ENCODE results near the gene DMAC2.

- TF ChIP-seq CTCF (IDR thresholded peaks at IDR 0.05; ENCODE audit: low read length) (no peak), EZH2 (IDR thresholded peaks at IDR 0.05; ENCODE audit: borderline replicate concordance, low read length) (no peak)
Measured at GRCh38 chr19:41405776-41406175, 33.9 kb downstream of the DMAC2 start.

Measured in OCI-LY1 (cell line).